Measurements from ENCODE around the gene SLC7A1.

SLC7A1 gene

DNA sequence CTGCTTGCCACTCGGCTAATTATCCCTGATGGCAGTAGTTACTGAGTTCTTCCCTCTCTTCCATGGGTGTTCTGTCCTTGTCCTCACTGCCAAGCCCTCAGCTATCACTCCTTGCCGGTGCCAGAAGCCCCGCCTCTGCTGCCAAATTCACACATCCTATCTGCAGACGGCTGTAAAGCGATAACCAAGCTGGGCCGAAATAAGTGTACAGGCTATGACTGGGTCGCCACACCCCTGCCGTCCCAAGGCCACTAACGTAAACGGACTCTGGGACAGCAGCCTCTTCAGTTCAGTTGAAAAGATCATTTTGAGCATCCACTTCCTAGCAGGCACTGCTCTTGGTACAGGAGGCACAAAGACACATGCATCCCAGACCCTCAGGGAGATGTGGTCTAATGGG lies 13.3 kb downstream of the SLC7A1 start:
- no peak for DNase-seq

- DNase-seq, result no peak
These were observed 13.8 kb downstream of the SLC7A1 start for GRCh38 chr13:29581666-29582065.

GRCh38 chr13:29579094-29579493 lies 16.4 kb downstream of the SLC7A1 start:
- DNase-seq, result no peak

DNA sequence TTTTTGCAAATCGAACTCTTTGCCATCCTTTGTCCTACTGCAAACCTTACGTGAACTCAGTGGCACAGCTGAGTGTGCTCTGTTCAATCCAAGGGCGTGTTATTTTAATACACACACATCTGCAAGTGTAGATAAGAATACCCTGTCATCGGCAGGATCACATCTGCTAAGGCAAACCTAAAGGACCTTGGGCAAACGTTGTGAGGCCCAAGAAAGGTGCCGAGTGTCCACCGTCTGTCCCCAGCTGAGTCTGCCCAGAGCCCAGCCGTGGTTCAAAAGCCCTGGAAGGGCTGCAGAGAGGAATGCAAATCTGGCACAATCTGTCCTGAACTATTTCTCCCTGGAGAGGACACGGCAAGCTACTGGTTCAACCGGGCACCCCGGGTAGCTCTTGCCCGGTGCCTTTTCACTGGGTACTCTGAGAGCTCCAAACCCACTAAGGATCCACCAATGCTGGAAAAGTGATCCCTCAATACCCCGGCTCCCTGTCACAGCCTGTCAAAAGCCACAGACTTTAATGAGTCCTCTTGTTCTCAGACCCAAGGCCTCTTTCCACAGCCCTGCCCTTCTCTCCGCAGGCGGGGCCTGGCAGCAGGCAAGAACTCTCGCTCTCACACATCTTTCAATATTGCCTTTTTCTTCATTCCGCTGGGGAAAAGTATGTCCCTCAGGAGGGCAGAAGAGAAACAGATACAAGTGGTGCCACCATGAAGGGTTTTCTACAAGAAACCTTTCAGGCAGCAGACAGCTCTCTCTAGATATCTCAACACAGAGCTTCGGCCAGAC lies 17.0 kb downstream of the SLC7A1 start:
- no peak for DNase-seq

DNA sequence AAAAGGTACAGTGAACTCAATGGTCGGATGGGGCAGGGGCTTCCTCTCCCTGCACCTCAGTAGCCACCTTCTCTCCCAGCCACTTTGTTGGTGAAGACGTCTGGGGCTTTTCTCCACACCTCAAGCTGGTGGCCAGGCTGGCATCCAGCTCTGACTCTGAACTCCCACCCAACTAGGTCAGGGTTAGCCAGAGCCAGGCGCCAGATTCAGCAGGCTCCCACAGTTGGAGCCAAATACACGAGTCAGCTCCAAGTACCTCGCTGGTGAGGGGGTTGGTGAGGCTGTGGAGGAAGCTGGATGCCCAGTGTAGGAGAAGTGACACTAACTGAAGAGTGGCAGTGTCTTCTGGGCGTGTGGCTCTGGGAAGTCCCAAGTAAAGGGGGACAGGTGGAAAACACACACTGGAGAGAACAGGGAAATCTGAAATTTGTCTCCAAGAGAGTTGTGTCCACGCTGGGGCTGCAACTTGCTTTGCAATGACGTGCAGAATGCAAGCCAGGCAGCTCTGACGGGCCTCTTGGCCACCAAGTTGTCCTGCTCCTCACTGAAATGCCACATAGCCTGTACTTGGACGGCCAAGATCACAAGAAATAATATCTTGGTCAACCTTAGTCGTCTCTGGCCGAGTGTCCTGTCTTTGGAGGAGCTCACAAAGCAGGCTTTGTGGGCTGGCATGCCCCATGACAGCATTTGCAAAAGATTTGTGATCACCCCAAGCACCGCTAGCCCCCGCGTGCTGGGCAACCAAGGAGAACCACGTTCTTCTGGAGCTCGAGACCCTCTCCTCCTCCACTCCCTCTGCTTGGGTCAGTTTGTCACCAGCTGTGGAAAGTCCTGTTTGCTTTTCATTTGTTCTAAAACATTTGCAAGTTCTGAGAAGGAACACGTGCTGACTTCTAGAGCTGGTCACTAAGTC lies 18.1 kb downstream of the SLC7A1 start:
- peak; percentile 29 for DNase-seq

DNA sequence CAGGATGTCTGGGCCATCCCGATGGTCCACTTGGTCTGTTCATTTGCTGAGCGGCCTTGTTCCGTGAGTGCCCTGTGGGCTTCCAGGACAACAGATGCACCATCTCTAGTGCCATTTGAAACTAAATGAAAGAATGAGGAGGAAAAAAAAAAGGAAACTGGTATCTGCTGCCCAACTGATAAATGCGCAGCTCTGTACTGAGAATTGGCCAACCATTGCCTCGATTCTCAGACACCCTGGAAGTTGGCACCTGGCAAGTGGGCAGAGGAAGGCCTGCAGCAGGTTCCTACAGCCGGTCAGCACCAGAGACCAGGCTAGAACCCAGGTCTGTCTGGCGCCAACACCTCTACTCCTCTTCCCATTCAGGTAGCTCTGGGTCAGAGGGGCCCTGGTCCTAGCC lies 18.9 kb downstream of the SLC7A1 start:
- DNase-seq, result no peak

GRCh38 chr13:29575098-29575497 lies 20.4 kb downstream of the SLC7A1 start:
- DNase-seq, result no peak

DNA sequence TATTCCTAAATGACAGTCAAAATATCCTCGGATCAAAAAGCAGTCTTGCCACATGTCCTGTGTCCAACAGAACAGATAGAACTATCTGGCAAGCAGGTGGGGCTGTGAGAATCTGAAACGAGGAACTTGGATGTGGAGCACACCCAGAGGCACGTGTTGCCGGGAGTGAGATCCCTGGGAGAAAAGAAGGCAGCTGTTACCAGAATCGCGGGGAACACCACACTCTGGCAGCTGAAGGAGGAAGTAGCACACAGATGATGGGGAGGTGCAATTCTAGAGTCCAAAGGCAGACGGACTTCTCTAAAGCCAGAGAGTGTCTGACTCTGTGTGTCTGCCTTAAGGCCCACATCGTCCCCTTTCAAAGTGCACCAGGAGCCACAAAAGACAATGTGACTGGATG lies 22.3 kb downstream of the SLC7A1 start:
- DNase-seq, result no peak

GRCh38 chr13:29572575-29572974 lies 22.9 kb downstream of the SLC7A1 start:
- no peak for DNase-seq

GRCh38 chr13:29571876-29572570 lies 23.5 kb downstream of the SLC7A1 start:
- no peak for DNase-seq

DNA sequence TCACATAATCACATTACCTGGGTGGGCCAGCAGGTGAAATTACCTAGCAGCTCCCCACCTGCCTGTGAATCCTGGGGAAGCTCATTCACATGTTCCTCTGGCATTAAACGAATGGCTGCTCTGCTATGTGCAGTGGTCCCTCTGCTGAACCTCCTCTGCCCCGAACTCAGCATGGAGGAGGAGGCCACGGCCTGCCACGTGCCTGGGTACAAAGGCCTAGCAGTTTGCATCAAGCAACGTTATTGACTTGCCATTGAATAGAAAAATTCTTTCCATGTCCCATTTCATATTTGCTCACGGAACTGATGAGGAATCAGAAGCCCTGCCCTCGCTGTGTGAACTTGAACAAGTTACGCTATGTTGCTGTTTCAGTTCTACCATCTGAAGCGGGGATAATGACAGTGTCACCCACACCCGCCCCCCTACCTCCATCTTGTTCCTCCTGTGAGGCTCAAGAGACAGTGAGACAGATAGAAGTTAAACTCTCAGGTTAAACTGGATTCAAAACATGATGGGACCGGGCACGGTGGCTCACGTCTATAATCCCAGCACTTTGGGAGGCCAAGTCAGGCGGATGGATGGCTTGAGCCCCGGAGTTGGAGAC lies 25.3 kb downstream of the SLC7A1 start:
- DNase-seq, result no peak

DNA sequence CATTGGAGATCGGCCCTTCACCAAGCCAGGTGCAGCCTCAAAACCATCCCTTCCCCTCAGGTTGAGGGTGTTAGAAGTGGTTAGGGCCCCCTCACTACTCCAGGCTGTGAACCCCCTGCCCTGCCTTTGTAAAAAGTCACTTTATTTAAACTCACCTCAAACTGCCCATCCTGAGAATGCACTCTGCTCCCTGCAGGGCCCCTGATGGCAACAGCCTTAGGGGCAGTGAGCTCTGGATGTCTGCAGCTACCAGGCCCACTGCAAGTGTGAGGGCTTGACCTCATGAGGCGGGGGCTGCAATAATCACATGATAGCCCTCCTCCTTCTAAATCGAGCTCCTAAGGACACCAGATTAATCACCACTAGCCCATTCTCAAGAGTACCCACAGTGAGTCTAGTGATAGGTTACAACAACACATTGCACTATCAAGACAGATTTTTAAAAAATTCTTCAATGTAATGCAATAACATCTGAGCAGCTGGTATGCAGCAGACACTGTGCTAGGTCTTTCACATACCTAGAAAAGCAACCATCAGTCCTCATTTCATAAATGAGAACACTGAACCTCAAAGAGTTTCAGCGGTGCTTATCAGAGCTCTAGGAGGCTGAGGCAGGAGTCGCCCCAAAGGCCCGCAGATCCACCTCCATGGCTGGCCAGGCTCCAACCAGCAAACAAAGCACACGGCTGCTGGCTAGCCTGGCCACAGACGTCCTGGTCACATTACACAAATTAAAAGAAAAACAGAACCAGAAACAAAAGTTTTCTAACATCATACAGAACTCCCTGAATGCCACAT lies 26.0 kb downstream of the SLC7A1 start:
- peak; percentile 47 for DNase-seq

GRCh38 chr13:29568731-29569130 lies 26.8 kb downstream of the SLC7A1 start:
- no peak for DNase-seq

GRCh38 chr13:29567411-29567810 lies 28.1 kb downstream of the SLC7A1 start:
- DNase-seq, result no peak

DNA sequence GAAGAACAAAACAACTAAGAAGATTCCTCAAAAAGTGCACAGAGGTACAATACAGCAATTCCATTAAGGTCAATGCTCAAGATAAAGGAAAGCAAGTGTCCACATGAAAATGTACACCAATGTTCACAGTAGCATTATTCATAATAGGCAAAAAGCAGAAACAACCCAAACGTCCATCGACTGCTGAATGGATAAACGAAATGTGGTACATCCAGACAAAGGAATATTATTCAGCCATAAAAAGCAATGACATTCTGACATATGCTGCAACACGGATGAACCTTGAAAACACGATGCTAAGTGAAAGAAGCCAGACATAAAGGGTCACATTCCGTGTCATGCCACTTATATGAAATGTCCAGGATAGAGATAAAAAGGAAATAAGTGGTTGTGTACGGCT lies 29.3 kb downstream of the SLC7A1 start:
- no peak for DNase-seq

GRCh38 chr13:29564818-29565217 lies 30.7 kb downstream of the SLC7A1 start:
- DNase-seq, result no peak

DNA sequence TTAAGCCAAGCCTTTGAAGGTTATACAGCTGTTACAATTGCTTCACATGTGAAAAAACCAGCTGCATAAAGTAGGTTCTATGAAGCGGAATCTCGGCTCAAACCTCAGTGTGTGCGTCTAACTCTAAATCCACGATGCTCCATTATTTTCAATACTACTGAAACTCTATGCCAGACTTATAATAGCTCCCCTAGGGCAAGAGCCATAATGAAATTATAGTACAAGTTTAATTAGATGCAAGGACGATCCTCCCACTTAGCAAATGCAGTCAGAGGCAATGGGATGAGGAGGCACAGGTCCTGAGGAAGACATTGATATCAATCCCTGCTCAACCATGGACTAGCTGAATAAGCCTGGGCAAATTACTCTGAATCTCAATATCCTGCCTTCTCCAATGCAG lies 31.1 kb downstream of the SLC7A1 start:
- DNase-seq, result no peak

DNA sequence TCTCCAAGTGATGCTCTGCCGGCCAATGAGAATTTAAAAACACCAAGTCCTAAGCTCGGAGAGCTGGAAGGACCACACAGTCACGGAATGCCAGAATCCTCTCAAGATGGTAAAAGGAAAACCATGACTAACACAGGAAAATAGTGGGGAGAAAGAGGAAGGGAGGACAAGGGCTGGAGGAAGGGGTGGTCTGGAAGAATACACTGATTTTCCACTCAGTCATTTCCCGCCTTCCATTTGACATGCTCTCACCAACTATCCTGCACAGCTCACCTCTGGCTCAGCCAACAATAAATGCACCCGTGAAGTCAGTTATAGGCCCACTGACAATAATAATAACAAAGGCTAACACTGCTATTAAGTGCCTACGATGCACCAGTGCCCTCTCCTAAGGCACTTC lies 31.5 kb downstream of the SLC7A1 start:
- no peak for DNase-seq

GRCh38 chr13:29562786-29563438 lies 32.6 kb downstream of the SLC7A1 start:
- no peak for DNase-seq

GRCh38 chr13:29561918-29562317 lies 33.6 kb downstream of the SLC7A1 start:
- no peak for DNase-seq

GRCh38 chr13:29556742-29557141 lies 38.7 kb downstream of the SLC7A1 start:
- no peak for DNase-seq

- DNase-seq, result no peak
These were observed 44.3 kb downstream of the SLC7A1 start for GRCh38 chr13:29551214-29551613.
